Measurements from ENCODE around the gene RMND1.
"Not testable (repeated sequence)": the region's sequence is repeated elsewhere in the genome, so short reads cannot be mapped to it uniquely, and the experiment has no call there.

The RMND1 gene

GRCh38 chr6:151413372-151414145 is 38.4 kb downstream of the RMND1 start:
- DNase-seq = peak; percentile 86

- DNase-seq = no peak
Observed at GRCh38 chr6:151412909-151413308, 39.0 kb downstream of the RMND1 start.

GRCh38 chr6:151409679-151410078 is 42.2 kb downstream of the RMND1 start:
- no peak for DNase-seq

GRCh38 chr6:151409260-151409659 is 42.7 kb downstream of the RMND1 start:
- no peak for DNase-seq

GRCh38 chr6:151408858-151409257 is 43.1 kb downstream of the RMND1 start:
- no peak for DNase-seq

GRCh38 chr6:151403919-151404308 is 48.0 kb downstream of the RMND1 start:
- DNase-seq = no peak

GRCh38 chr6:151402228-151402627 is 49.7 kb downstream of the RMND1 start:
- no peak for DNase-seq

GRCh38 chr6:151400473-151400872 is 51.5 kb downstream of the RMND1 start:
- no peak for DNase-seq

GRCh38 chr6:151399679-151400078 is 52.2 kb downstream of the RMND1 start:
- DNase-seq = peak; percentile 25

GRCh38 chr6:151393410-151393809 is 58.5 kb downstream of the RMND1 start:
- DNase-seq = no peak

GRCh38 chr6:151392427-151392826 is 59.5 kb downstream of the RMND1 start:
- no peak for DNase-seq

GRCh38 chr6:151391471-151392413 is 60.2 kb downstream of the RMND1 start, which contains the start of gene ZBTB2:
TSS of gene ZBTB2 (minus strand) at chr6:151391559. CDS start at chr6:151373637, 17,922 bp downstream.
- DNase-seq = peak; percentile 72

GRCh38 chr6:151390851-151391470 is 61.0 kb downstream of the RMND1 start:
- peak; percentile 84 for DNase-seq

- peak; percentile 99 for DNase-seq
Observed at GRCh38 chr6:151390276-151390850, 61.6 kb downstream of the RMND1 start.

- DNase-seq = no peak
Observed at GRCh38 chr6:151389618-151390275, 62.2 kb downstream of the RMND1 start.

GRCh38 chr6:151388997-151389617 is 62.8 kb downstream of the RMND1 start:
- DNase-seq = no peak

- DNase-seq = no peak
Observed at GRCh38 chr6:151388236-151388635, 63.7 kb downstream of the RMND1 start.

- DNase-seq = no peak
Observed at GRCh38 chr6:151387175-151387970, 64.6 kb downstream of the RMND1 start.

GRCh38 chr6:151385177-151385576 is 66.7 kb downstream of the RMND1 start:
- DNase-seq = no peak

GRCh38 chr6:151384151-151384550 is 67.8 kb downstream of the RMND1 start:
- DNase-seq = no peak

GRCh38 chr6:151382631-151383030 is 69.3 kb downstream of the RMND1 start:
- DNase-seq = not testable (repeated sequence)
